Smooth muscle cell (in vitro differentiated cells): ENCODE data around the gene ZSCAN10. TPM values are rescaled to one million over a fixed set of nuclear protein-coding genes. Genes with fewer than 3 reads are reported as not detected.

ENCODE experiments used
- DNase-seq: peaks from one replicate; lab custom pipeline; 2025; ENCODE audit not compliant: unreplicated experiment; lab: John Stamatoyannopoulos, UW
- H2AFZ ChIP-seq: fragments of 200-600 bp; sonication (generic); 2 replicates; pipeline ENCODE4 v1.6.0; 2016; ENCODE audit warnings: antibody characterized with exemption, low read depth, mild to moderate bottlenecking
- H3F3A ChIP-seq: fragments of 200-600 bp; sonication (generic); 2 replicates; pipeline ENCODE4 v1.6.0; 2017; ENCODE audit warnings: antibody characterized with exemption, low read depth
- H3K27ac ChIP-seq: fragments of 200-600 bp; sonication (generic); 2 replicates; pipeline ENCODE4 v1.5.1; 2016; ENCODE audit warnings: low read depth, mild to moderate bottlenecking
- H3K27me3 ChIP-seq: fragments of 200-600 bp; sonication (generic); 2 replicates; pipeline ENCODE4 v1.6.1; 2016; ENCODE audit warnings: low read depth, mild to moderate bottlenecking
- H3K36me3 ChIP-seq: fragments of 200-600 bp; sonication (generic); 2 replicates; pipeline ENCODE4 v1.5.1; 2016; ENCODE audit warnings: low read depth
- H3K4me1 ChIP-seq: fragments of 200-600 bp; sonication (generic); 2 replicates; pipeline ENCODE4 v1.5.1; 2016; ENCODE audit warnings: low read depth
- H3K4me2 ChIP-seq: fragments of 200-600 bp; sonication (generic); 2 replicates; pipeline ENCODE4 v1.6.0; 2016; ENCODE audit warnings: mild to moderate bottlenecking
- H3K4me3 ChIP-seq: fragments of 200-600 bp; sonication (generic); 2 replicates; pipeline ENCODE4 v1.5.1; 2016; ENCODE audit warnings: mild to moderate bottlenecking
- H3K79me2 ChIP-seq: fragments of 200-600 bp; sonication (generic); 2 replicates; pipeline ENCODE4 v1.6.0; 2016; ENCODE audit warnings: low read depth, mild to moderate bottlenecking
- H3K9ac ChIP-seq: fragments of 200-600 bp; sonication (generic); 2 replicates; pipeline ENCODE4 v1.6.0; 2016; ENCODE audit warnings: low read depth
- H3K9me3 ChIP-seq: fragments of 200-600 bp; sonication (generic); replicated peaks from 2 replicates; pipeline ENCODE4 v1.5.1; 2016; ENCODE audit warnings: low read depth
- H4K20me1 ChIP-seq: fragments of 200-600 bp; sonication (generic); 2 replicates; pipeline ENCODE4 v1.6.0; 2016; ENCODE audit warnings: low read depth
- WGBS: methylation state at CpG from one replicate; pipeline ENCODE4 v1.1.7; 2016; ENCODE audit warnings: low lambda C conversion rate; 5-methylcytosine and 5-hydroxymethylcytosine counted together
- polyA plus RNA-seq: library from polyadenylated mRNA; unstranded; fragments of >200 nt; fragmentation: Nextera tagmentation; extraction: Ambion mirVana; gene quantifications from 2 replicates; pipeline ENCODE4 v1.2.1, GENCODE V29; 2016
- total RNA-seq: library from RNA; depleted of rRNA; stranded (reverse); fragments of >200 nt; gene quantifications from 2 replicates; pipeline ENCODE4 v1.2.3, GENCODE V29; 2014
- TF ChIP-seq, protein P1 (sequence below): fragments of 200-600 bp; sonication (generic); IDR thresholded peaks from 2 replicates; pipeline ENCODE4 v1.5.1; 2017; ENCODE audit warnings: borderline replicate concordance, mild to moderate bottlenecking, antibody characterized with exemption; ENCODE audit not compliant: insufficient read depth, poor library complexity, severe bottlenecking

Gene ZSCAN10
- total and polyA plus RNA-seq, 2 experiments from 2014 or later = not detected

DNA sequence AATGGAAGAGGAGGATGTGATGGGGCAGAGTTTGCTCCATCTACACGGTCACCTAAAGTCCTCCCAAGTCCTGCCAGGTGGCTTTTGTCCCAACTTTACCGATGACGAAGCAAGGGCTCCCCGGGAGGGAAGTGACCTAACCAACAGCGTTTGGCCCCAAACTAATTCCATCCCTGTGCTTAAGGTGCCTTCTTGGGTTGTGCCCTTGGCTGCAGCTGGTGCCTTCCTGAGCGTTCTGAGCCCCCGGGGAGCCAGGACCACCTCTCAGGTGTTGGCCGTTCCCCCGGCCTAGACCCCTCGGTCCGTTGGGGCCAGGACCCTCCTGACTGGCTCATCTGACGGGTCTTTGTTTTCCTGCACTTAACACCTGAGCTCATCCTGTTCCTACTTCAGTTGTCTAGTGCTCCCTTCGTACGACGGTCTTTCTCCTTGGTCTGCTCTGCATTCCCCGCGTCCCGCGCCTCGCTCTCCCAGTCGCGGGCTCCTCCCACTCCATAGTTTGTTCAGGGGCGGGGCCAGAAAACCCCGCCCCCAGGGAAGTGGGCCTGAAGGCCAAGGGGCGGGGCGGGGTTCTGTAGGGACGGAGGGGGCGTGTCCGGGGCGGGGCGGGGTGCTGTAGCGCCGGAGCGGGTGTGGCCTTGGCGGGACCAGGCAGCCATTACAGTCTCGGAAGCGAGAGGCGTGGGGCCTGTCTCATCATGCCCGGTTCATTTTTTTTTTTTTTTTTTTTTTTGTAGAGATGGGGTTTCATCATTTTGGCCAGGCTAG lies 822 bp upstream of the ZSCAN10 start:
- no peaks in the 10 kb centered on the region for H3K36me3 ChIP-seq
- H3K79me2 ChIP-seq = no peaks in the 10 kb centered on the region
- peak; percentile 78 for DNase-seq
- no peaks in the 10 kb centered on the region for H3K27me3 ChIP-seq
- peaks cover 18% of the 10 kb centered on the region for H3K4me1 ChIP-seq
- no peak overlapping the region for H3K9ac ChIP-seq
- peak overlapping the region; percentile 28 for H3K4me3 ChIP-seq
- H3F3A ChIP-seq = no peaks in the 10 kb centered on the region
- 3% methylated on average over 39 of the region's 39 CpGs for WGBS
- H3K27ac ChIP-seq = no peak overlapping the region
- H2AFZ ChIP-seq = no peak overlapping the region
- H3K4me2 ChIP-seq = peak overlapping the region; percentile 79
- no peaks in the 10 kb centered on the region for H4K20me1 ChIP-seq
- no peaks in the 10 kb centered on the region for H3K9me3 ChIP-seq
- TF ChIP-seq, protein P1, sequence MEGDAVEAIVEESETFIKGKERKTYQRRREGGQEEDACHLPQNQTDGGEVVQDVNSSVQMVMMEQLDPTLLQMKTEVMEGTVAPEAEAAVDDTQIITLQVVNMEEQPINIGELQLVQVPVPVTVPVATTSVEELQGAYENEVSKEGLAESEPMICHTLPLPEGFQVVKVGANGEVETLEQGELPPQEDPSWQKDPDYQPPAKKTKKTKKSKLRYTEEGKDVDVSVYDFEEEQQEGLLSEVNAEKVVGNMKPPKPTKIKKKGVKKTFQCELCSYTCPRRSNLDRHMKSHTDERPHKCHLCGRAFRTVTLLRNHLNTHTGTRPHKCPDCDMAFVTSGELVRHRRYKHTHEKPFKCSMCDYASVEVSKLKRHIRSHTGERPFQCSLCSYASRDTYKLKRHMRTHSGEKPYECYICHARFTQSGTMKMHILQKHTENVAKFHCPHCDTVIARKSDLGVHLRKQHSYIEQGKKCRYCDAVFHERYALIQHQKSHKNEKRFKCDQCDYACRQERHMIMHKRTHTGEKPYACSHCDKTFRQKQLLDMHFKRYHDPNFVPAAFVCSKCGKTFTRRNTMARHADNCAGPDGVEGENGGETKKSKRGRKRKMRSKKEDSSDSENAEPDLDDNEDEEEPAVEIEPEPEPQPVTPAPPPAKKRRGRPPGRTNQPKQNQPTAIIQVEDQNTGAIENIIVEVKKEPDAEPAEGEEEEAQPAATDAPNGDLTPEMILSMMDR = no peak

DNA sequence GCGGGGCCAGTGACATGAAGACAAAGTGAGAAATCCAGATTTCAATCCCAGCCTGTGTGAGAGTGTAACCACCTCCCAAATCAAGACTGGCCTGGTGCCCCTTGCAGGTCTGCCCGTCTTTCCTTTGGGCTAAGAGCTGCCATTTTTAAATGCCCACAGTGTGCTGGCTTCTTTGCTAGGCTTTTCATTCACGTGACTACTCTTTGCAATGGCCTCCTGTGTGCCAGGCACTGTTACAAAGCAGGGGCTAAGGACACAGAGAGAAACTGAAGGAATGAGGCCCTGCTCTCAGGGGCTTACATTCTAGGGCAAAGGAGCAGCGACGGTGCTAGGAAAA lies 269 bp upstream of the ZSCAN10 start:
- H3K27ac ChIP-seq = no peak overlapping the region
- H3F3A ChIP-seq = no peaks in the 10 kb centered on the region
- no peaks in the 10 kb centered on the region for H3K79me2 ChIP-seq
- H3K4me2 ChIP-seq = peak overlapping the region; percentile 79
- no peaks in the 10 kb centered on the region for H3K27me3 ChIP-seq
- no peak overlapping the region for H3K9ac ChIP-seq
- H3K36me3 ChIP-seq = no peaks in the 10 kb centered on the region
- H3K4me3 ChIP-seq = no peak overlapping the region
- H3K9me3 ChIP-seq = no peaks in the 10 kb centered on the region
- TF ChIP-seq, protein P1 = no peak
- H3K4me1 ChIP-seq = peaks cover 18% of the 10 kb centered on the region
- H2AFZ ChIP-seq = no peak overlapping the region
- 24% methylated on average over 5 of the region's 5 CpGs for WGBS
- no peak for DNase-seq
- no peaks in the 10 kb centered on the region for H4K20me1 ChIP-seq

DNA sequence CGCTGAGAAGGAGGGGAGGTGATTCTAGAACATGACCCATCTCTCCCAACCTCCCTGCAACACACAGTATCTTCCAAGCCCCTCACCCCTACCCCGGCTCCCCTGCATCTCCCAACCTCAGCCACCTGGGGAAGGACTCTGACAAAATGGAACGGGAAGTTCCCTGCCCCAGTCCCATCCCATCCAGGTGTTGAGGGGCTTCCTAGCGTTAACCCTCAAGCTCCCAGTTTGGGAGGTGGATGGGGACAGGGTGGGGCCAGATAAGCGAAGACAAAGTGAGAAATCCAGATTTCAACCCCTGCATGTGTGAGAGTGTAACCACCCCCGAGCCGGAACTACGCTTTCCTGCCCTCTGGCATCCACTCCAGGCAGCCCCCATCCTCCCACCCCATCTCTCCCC lies 1.8 kb downstream of the ZSCAN10 start:
- no peaks in the 10 kb centered on the region for H3K27me3 ChIP-seq
- no peaks in the 10 kb centered on the region for H3K9me3 ChIP-seq
- WGBS = 47% methylated on average over 8 of the region's 8 CpGs
- TF ChIP-seq, protein P1 = no peak
- no peaks in the 10 kb centered on the region for H4K20me1 ChIP-seq
- no peak overlapping the region for H3K4me2 ChIP-seq
- no peak for DNase-seq
- H3K36me3 ChIP-seq = no peaks in the 10 kb centered on the region
- no peaks in the 10 kb centered on the region for H3F3A ChIP-seq
- no peaks in the 10 kb centered on the region for H3K79me2 ChIP-seq
- no peak overlapping the region for H3K9ac ChIP-seq
- peaks cover 17% of the 10 kb centered on the region for H3K4me1 ChIP-seq
- H2AFZ ChIP-seq = no peak overlapping the region
- H3K4me3 ChIP-seq = no peak overlapping the region
- H3K27ac ChIP-seq = no peak overlapping the region

DNA sequence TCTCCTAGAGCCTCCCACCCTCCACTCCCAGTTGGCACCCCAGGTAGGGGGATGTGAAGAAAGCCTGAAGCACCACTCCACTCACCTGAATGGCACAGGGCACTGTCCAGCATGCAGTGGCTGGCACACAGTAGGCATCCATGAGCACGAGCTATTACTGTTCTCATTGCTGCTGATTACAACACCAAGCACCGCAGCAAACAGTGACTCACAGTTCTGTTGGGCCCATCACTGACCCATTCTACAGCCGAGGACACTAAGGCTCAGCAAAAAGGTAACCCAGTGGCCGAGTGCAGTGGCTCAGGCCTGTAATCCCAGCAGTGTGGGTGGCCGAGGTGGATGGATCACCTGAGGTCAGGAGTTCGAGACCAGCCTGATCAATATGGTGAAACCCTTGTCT lies 2.7 kb downstream of the ZSCAN10 start:
- WGBS = 95% methylated on average over 6 of the region's 6 CpGs
- Histone ChIP-seq H3K27ac (no peak overlapping the region), H2AFZ (no peak overlapping the region), H3K4me1 (peaks cover 9% of the 10 kb centered on the region), H3K27me3 (no peaks in the 10 kb centered on the region), H3K9ac (no peak overlapping the region), H3K4me2 (no peak overlapping the region), H3K79me2 (no peaks in the 10 kb centered on the region), H3K9me3 (no peaks in the 10 kb centered on the region), H3K4me3 (no peak overlapping the region), H4K20me1 (no peaks in the 10 kb centered on the region), H3F3A (no peaks in the 10 kb centered on the region), H3K36me3 (no peaks in the 10 kb centered on the region)
- no peak for DNase-seq
- TF ChIP-seq, protein P1 = no peak
